HepG2 (cell line): ENCODE data around the gene FASTKD2. TPM values are rescaled to one million over a fixed set of nuclear protein-coding genes. Genes with fewer than 3 reads are reported as not detected.
A peak's percentile ranks its signal among the peaks of the same experiment; 100 is the strongest.

Experiments
- ATF5 ChIP-seq: sonication (generic); formaldehyde crosslinking; IDR thresholded peaks from 2 replicates; pipeline ENCODE4 v1.4.0; 2020; ENCODE audit warnings: mild to moderate bottlenecking, low read depth, missing genetic modification reagents
- ATRX ChIP-seq: sonication (generic); formaldehyde crosslinking; IDR thresholded peaks from 2 replicates; pipeline ENCODE4 v1.4.0; 2020; ENCODE audit warnings: missing genetic modification reagents, borderline replicate concordance
- E2F1 ChIP-seq: sonication (generic); formaldehyde crosslinking; IDR thresholded peaks from 2 replicates; pipeline ENCODE4 v1.5.0; 2020; ENCODE audit warnings: missing genetic modification reagents
- ELK4 ChIP-seq: sonication (generic); formaldehyde crosslinking; IDR thresholded peaks from 2 replicates; pipeline ENCODE4 v1.9.0; 2021; ENCODE audit warnings: missing genetic modification reagents, borderline replicate concordance
- FOSL2 ChIP-seq: sonication (generic); formaldehyde crosslinking; IDR thresholded peaks from 2 replicates; pipeline ENCODE4 v1.4.0; 2020; ENCODE audit warnings: missing genetic modification reagents
- FOXC1 ChIP-seq: sonication (generic); formaldehyde crosslinking; IDR thresholded peaks from 2 replicates; pipeline ENCODE4 v1.8.0; 2022; ENCODE audit warnings: mild to moderate bottlenecking, missing genetic modification reagents, borderline replicate concordance
- HMG20B ChIP-seq: conservative IDR thresholded peaks from 2 replicates; pipeline ENCODE4 v1.6.1; 2016; ENCODE audit warnings: missing genetic modification reagents, missing compliant biosample characterization
- HOXA3 ChIP-seq: sonication (generic); formaldehyde crosslinking; IDR thresholded peaks from 2 replicates; pipeline ENCODE4 v1.5.0; 2020; ENCODE audit warnings: missing genetic modification reagents
- MBD4 ChIP-seq: IDR thresholded peaks from 2 replicates; pipeline ENCODE4 v1.6.1; 2012; ENCODE audit warnings: low read length, inconsistent platforms, borderline replicate concordance
- NBN ChIP-seq: fragments of 450-650 bp; conservative IDR thresholded peaks from 2 replicates; pipeline ENCODE4 v1.6.1; 2017
- NCOA5 ChIP-seq: sonication (generic); formaldehyde crosslinking; IDR thresholded peaks from 2 replicates; pipeline ENCODE4 v1.4.0; 2020; ENCODE audit warnings: missing genetic modification reagents
- PAWR ChIP-seq: sonication (generic); formaldehyde crosslinking; IDR thresholded peaks from 2 replicates; pipeline ENCODE4 v1.4.0; 2020; ENCODE audit warnings: missing genetic modification reagents, mild to moderate bottlenecking, borderline replicate concordance
- RARA ChIP-seq: IDR thresholded peaks from 2 replicates; pipeline ENCODE4 v1.6.1; 2016; ENCODE audit warnings: missing genetic modification reagents, missing compliant biosample characterization
- SAP130 ChIP-seq: IDR thresholded peaks from 2 replicates; pipeline ENCODE4 v1.6.1; 2016; ENCODE audit warnings: low read depth
- TEAD2 ChIP-seq: sonication (generic); formaldehyde crosslinking; IDR thresholded peaks from 2 replicates; pipeline ENCODE4 v1.9.0; 2021; ENCODE audit warnings: missing genetic modification reagents
- TOPORS ChIP-seq: sonication (generic); formaldehyde crosslinking; IDR thresholded peaks from 2 replicates; pipeline ENCODE4 v1.8.0; 2023; ENCODE audit warnings: mild to moderate bottlenecking, missing genetic modification reagents
- ZBTB2 ChIP-seq: sonication (generic); formaldehyde crosslinking; IDR thresholded peaks from 2 replicates; pipeline ENCODE4 v1.8.0; 2022; ENCODE audit warnings: low read depth, missing genetic modification reagents
- ZFP36L1 ChIP-seq: sonication (generic); formaldehyde crosslinking; IDR thresholded peaks from 2 replicates; pipeline ENCODE4 v1.8.0; 2022; ENCODE audit warnings: mild to moderate bottlenecking, missing genetic modification reagents, moderate library complexity
- ZIK1 ChIP-seq: sonication (generic); formaldehyde crosslinking; IDR thresholded peaks from 2 replicates; pipeline ENCODE4 v1.5.0; 2020; ENCODE audit warnings: mild to moderate bottlenecking, low read depth, missing genetic modification reagents, borderline replicate concordance
- ZNF101 ChIP-seq: sonication (generic); formaldehyde crosslinking; IDR thresholded peaks from 2 replicates; pipeline ENCODE4 v1.4.0; 2020; ENCODE audit warnings: mild to moderate bottlenecking, low read depth, missing genetic modification reagents, borderline replicate concordance
- ZNF121 ChIP-seq: sonication (generic); formaldehyde crosslinking; IDR thresholded peaks from 2 replicates; pipeline ENCODE4 v1.5.0; 2020; ENCODE audit warnings: mild to moderate bottlenecking, missing genetic modification reagents
- ZNF274 ChIP-seq: sonication (generic); formaldehyde crosslinking; IDR thresholded peaks from 2 replicates; pipeline ENCODE4 v1.5.1; 2020; ENCODE audit warnings: mild to moderate bottlenecking, missing genetic modification reagents
- ZNF557 ChIP-seq: sonication (generic); formaldehyde crosslinking; IDR thresholded peaks from 2 replicates; pipeline ENCODE4 v1.4.0; 2020; ENCODE audit warnings: missing genetic modification reagents
- ZNF589 ChIP-seq: sonication (generic); formaldehyde crosslinking; conservative IDR thresholded peaks from 2 replicates; pipeline ENCODE4 v1.8.0; 2022; ENCODE audit warnings: mild to moderate bottlenecking, moderate library complexity, missing genetic modification reagents
- ZNF7 ChIP-seq: IDR thresholded peaks from 2 replicates; pipeline ENCODE4 v1.6.1; 2016; ENCODE audit warnings: missing biosample characterization, missing genetic modification reagents
- ZNF776 ChIP-seq: sonication (generic); formaldehyde crosslinking; IDR thresholded peaks from 2 replicates; pipeline ENCODE4 v1.4.0; 2020; ENCODE audit warnings: mild to moderate bottlenecking, missing genetic modification reagents
- ZNF850 ChIP-seq: sonication (generic); formaldehyde crosslinking; conservative IDR thresholded peaks from 2 replicates; pipeline ENCODE4 v1.9.0; 2021; ENCODE audit warnings: mild to moderate bottlenecking, missing genetic modification reagents
- polyA plus RNA-seq, 8 experiments: library from polyadenylated mRNA; depleted of rRNA in 3 of 8; stranded (reverse) in 7 of 8; unstranded in 1 of 8; fragments of >200 nt; fragmentation: Illumina TruSeq in 4 of 8; extraction: Trizol in 4 of 8; gene quantifications; 2 replicates each; pipeline versions ENCODE4 v1.2.1 to v1.2.3, GENCODE V29; 2011 to 2016; ENCODE audit warnings: low read depth in 4 of 8, missing spikeins in 1 of 8, mixed read lengths in 1 of 8; ENCODE audit not compliant: insufficient read depth in 1 of 8
- total RNA-seq, 5 experiments: library from RNA; depleted of rRNA; stranded (reverse); fragments of >200 nt; fragmentation: Illumina TruSeq; extraction: Trizol; gene quantifications; 2 replicates each; pipeline ENCODE4 v1.2.3, GENCODE V29; 2016; ENCODE audit warnings: low read depth in 1 of 5

Gene FASTKD2
- total and polyA plus RNA-seq, 2 of the 13 experiments (the other 11 are each of a cell fraction or from before 2014, with no cell fraction given) = 41.1 to 77.8 TPM

GRCh38 chr2:206765242-206766056 is at the start of gene FASTKD2, which contains the start of gene MDH1B (continued):
- no peak for TF ChIP-seq NCOA5 (CRISPR knock-in tag)
- TF ChIP-seq HMG20B (CRISPR knock-in tag) = 0 out of 2 replicates have a peak, but pooled peaks have one; percentile 33
- TF ChIP-seq ZNF850 (CRISPR knock-in tag) = no peak
- peak; percentile 60; the same call in 1 of the 2 replicates for TF ChIP-seq ZNF274 (CRISPR knock-in tag)
- 0 out of 2 replicates have a peak, but pooled peaks have one; percentile 49 for TF ChIP-seq PAWR
- peak; percentile 60; the same call in 1 of the 2 replicates for TF ChIP-seq E2F1 (CRISPR knock-in tag)
- TF ChIP-seq ZNF557 (CRISPR knock-in tag) = no peak
- 0 out of 2 replicates have a peak, but pooled peaks have one; percentile 27 for TF ChIP-seq ZNF776
- TF ChIP-seq ZBTB2 (CRISPR knock-in tag) = no peak
- TF ChIP-seq ZNF121 = no peak; the same call in 1 of the 2 replicates
- TF ChIP-seq ELK4 (CRISPR knock-in tag) = no peak
- peak; percentile 54; the same call in 1 of the 2 replicates for TF ChIP-seq ZNF589 (CRISPR knock-in tag)
- TF ChIP-seq ZIK1 = no peak
- peak; percentile 98 for TF ChIP-seq SAP130 (CRISPR knock-in tag)
- TF ChIP-seq ZNF7 (CRISPR knock-in tag) = no peak
- TF ChIP-seq TOPORS (CRISPR knock-in tag) = 0 out of 2 replicates have a peak, but pooled peaks have one; percentile 52
- no peak for TF ChIP-seq ZNF101 (CRISPR knock-in tag)
- no peak for TF ChIP-seq NBN
- TF ChIP-seq RARA (CRISPR knock-in tag) = peak; percentile 15; the same call in 1 of the 2 replicates
- no peak for TF ChIP-seq MBD4
- TF ChIP-seq HOXA3 = peak; percentile 92
- peak; percentile 81; the same call in 1 of the 2 replicates for TF ChIP-seq FOXC1
- TF ChIP-seq ATRX (CRISPR knock-in tag) = no peak
- peak; percentile 70; the same call in 1 of the 2 replicates for TF ChIP-seq ZFP36L1 (CRISPR knock-in tag)
- 0 out of 2 replicates have a peak, but pooled peaks have one; percentile 43 for TF ChIP-seq ATF5 (CRISPR knock-in tag)
- TF ChIP-seq TEAD2 = no peak
- peak; percentile 71 for TF ChIP-seq FOSL2 (CRISPR knock-in tag)
